Activated CD4-positive, alpha-beta T cell treated with anti-CD3 and anti-CD28 coated beads for 48 hours (primary cell): ENCODE measurements around the gene ALDH1A1.

Source experiments
- DNase-seq: peaks from one replicate; pipeline ENCODE4 v3.0.0-alpha.2; 2020

The ALDH1A1 gene

DNA sequence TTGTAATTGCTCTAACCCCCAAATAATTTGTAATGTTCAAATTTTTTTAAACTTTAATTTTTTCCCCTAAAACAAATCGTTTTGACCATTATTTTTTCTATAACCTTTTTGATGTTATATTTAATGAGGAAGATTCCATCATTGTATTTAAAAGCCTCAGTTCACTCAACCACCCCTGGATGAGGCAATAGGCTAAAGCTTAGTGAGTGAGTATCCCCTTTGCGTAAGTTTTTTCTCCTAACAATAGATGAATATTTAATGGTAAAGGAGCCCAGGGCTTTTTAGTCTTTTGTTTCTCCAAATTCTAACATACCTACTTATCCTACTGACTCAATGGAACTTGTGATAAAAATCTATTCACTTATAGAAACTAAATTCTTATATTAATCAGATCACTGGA lies 38.1 kb downstream of the ALDH1A1 start:
- no peak for DNase-seq

GRCh38 chr9:72913382-72914009 lies 39.4 kb downstream of the ALDH1A1 start:
- no peak for DNase-seq

DNA sequence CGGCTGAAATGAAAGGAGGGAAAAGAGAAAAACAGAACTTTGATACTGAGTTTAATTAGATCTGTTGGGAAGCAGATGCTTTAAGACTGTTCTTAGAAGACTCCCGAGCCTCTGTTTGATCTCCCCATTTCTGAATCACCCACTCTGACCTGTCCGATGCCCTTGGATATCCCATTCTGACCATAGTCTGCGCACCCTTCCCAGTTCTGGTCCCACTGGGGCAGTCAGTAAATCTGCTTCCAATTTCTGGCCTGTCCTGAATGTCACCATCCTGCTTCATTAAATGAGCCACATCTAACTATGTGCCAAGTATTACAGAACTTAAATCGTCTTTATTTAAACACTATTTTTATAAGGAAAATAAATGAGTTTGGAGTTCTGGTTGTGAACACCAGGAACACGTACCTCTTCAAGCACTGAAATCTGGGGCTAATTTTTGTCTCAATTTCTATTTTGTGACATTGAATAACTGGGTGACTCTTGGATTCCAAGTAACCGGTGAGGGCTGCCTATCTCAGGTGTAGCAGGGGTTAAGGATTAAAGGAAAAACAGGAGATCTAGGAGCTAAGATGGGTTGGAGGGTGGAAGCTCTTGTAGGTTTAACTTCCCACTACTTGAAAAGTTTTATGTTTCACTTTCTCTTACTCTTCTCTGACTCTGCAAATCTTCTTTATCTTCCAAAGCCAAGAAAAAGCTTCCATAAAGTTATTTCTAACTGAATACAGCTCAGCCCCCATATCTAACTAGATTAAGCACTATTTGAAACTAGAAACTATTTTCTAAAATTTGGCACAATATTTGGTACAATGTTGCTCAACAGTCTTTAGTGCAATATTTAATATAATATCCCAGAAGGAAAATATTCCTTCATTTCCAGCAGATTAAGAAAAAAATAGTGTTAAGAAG lies 40.1 kb downstream of the ALDH1A1 start:
- no peak for DNase-seq

GRCh38 chr9:72911816-72912215 lies 41.0 kb downstream of the ALDH1A1 start:
- DNase-seq, result no peak

DNA sequence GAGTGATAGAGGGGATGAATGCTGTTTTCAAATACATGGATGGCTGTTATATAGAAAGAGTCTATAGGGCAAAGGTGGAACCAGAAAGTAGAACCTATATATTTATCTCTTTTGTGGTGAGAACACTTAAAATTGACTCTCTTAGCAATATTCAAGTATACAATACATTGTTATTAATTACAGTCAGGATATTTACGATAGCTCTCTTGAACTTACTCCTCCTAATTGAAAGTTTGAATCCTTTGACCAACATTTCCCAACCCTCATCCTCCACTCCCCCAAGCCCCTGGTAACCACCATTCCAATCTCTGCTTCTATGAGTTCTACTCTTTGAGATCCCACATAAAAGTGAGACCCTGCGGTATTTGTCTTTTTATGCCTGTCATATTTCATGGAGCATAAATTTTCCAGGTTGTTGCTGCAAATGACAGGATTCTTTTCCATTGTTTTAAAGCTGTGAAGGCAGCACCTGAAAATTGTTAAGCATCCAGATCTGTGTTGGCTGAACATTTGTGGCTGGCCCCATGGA lies 41.5 kb downstream of the ALDH1A1 start:
- DNase-seq, result no peak

- no peak for DNase-seq
These were observed 43.4 kb downstream of the ALDH1A1 start for GRCh38 chr9:72909428-72909827.

- no peak for DNase-seq
These were observed 45.4 kb downstream of the ALDH1A1 start for GRCh38 chr9:72907421-72907820.

DNA sequence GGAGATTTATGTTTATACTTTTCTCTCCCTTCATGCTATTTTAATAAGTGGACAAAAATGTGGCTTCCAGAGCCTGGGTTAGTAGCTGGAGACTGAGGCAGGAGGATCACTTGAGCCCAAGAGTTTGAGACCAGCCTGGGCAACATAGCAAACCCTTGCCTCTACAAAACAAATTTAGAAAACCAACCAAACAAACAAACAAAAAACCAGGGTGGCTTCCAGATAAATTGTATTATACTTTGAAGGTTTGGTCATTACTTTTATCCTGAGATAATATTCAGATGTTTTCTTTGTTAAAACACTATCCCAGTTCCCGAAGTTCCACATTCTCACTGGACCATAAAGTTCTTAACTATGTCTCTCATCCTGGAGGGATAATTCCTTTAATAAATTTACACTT lies 46.0 kb downstream of the ALDH1A1 start:
- DNase-seq, result no peak

GRCh38 chr9:72905514-72906480 lies 47.1 kb downstream of the ALDH1A1 start:
- no peak for DNase-seq

- DNase-seq, result no peak
These were observed 48.4 kb downstream of the ALDH1A1 start for GRCh38 chr9:72904267-72905093.

DNA sequence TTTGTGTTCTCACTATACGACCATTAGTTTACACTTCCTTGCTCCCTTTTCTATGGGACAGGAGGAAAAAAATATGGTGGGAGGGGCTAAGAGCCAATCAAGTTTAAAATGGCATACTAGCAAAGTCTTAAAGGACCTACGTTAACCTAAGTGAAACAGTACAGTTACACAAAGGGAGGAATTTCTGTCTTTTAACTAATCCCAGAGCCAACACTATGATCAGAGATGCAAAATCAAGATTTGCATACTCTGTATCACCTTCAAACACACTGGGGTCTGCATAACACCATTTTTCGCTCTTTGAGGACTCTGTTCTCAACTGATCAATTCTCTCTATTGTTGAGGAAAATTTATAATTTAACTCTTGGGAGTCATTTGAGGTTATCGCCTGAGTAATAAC lies 49.8 kb downstream of the ALDH1A1 start:
- no peak for DNase-seq

GRCh38 chr9:72902268-72902667 lies 50.6 kb downstream of the ALDH1A1 start:
- no peak for DNase-seq

DNA sequence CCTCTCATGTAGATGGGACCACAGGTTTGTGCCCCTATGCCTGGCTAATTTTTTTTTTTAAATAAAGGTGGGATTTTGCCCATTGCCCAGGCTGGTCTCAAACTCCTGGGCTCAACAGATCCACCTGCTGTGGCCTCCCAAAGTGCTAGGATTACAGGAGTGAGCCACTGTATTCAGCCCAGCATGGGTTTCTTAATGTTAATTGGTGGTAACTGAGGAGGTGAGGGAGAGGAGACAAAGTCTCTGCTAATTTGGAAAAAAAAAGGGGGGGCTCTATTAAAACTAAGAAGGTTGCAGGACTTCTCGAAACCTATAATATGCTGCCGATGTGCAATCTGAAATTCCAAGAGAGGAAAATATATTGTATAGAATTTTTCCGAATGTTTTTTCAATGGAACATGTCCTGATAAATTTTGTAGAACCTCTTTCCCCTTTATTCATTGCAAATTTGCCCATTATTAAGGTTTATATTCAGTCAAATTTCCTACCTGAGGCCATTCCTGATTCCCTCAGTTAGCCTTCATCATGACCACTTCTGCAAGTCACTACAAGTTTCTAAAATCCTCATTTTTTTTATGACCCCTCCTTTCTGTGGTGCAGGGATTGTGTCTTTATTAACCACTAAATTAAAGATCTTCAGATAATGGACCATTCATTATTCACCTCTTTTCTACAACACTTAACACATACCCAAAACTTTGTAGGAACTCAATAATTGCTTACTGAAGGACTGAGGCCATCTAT lies 52.9 kb downstream of the ALDH1A1 start:
- DNase-seq, result no peak

DNA sequence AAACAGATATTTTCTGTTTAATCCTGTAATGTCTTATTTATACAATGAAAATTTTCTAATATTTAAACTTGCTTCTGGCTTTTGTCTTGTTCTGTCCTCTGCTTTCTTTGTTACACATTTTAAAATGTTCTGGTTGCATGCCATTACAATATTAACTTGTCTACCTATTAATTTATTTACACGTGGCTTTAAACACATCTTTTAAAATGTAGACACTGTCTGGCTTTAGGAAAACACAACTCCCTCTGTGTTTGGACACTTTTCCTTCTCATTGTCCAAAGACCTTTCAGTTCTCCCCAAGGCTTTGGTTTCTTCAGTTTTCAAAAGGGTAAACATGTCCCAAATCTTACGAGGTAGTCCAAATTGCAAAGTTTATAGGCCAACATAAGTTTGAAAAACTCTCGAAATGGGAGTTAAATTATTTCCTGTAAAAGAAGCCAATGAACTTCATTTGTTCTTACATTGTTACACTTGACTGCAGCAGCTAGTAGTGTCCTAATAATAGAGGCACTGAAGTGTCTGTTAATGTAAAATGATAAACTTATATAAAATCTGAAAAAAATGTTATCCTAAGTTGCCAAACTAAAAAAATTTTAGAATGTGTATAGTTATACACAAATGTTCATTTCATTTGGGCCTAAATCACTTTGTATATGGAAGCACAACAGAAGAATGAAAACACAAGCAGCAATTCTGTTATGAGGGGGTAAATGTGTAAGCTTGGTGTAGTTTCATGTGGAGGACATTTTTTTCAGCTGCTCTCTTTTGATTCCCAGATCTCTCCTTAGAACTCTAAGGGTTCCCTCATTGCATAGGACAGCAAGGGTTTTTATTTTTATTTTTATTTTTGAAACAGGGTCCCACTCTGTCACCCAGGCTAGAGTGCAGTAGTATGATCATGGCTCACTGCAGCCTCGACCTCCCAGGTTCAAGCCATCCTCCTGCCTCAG lies 53.8 kb downstream of the ALDH1A1 start:
- no peak for DNase-seq

- DNase-seq, result no peak
These were observed 54.5 kb downstream of the ALDH1A1 start for GRCh38 chr9:72898360-72898759.

- DNase-seq, result no peak
These were observed 55.7 kb downstream of the ALDH1A1 start for GRCh38 chr9:72897069-72897649.

DNA sequence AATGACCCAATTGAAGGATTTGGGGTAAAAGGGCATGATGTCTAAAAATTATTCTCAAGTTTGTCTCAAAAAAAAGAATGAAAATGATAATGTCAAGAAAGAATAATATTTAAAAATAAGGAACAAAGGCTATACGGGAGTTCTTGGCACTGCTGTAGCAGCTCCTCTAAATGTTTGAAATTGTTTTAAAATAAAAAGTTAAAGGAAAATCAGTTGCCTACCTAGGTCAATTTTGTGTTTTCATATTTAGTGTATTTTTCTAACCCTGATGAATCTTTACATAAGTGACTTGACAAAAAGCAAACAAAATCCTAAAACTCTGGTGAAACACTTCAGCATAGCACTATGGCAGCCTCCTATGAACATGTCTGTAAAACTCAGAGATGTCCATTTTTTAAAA lies 56.4 kb downstream of the ALDH1A1 start:
- DNase-seq, result no peak

DNA sequence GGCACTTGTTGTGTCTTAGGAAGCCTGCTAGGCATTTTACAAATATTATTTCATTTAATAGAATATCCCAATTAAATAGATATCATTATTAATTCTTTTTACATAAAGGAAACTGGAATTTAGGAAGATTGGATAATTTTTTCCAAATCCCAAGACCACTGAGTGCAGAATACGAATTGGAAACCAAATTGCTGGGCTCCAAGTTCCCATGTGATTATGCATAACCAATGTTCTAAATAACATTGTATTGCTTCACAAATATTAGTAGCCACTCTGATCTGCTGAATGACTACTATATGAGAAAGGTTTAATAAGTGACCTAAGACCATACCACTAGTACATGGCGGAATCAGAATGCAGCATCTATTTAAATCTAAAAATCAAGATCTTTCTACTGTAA lies 57.7 kb downstream of the ALDH1A1 start:
- no peak for DNase-seq

DNA sequence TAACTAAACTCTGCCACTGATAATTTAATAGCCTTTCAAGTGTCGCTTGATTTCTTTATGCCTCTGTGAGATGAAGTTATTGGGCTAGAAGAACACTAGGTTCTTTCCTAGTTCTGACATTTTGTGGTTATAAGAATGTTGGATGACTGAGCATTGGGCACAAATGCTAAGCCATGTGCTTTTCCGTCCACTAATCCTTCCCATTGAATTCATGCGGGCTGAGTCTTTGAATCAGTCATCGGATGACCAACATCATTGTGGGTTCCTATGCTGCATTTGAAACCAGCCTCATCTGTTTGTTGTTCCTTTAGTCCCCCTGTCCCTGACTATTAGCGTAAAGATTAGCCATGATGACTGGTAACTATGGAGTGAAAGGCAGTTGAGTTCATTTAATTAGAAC lies 58.5 kb downstream of the ALDH1A1 start:
- DNase-seq, result no peak

DNA sequence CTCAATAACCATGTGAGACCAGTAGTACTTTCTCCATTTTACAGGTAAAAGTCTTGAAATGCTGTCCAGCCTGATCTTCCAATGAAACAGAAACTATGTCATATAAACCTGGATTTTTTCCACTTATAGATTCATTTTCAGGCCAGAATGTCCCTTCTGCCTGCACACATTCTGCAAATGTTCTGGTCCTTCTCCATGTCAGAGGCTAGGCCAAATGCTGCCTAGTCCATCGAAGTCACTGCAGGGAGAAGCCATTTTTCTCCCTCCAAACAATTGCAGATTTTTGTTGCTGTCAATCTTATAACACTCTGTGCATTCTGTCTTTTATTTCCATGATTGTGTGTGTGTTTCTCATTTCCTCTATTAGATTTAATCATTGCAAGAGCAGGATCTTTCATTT lies 59.4 kb downstream of the ALDH1A1 start:
- DNase-seq, result no peak
